CD4-positive, alpha-beta T cell treated with Interleukin-15 for 1 hour (primary cell): ENCODE data around the gene SOX18.

Experiments
- DNase-seq: peaks from one replicate; pipeline ENCODE4 v3.0.0-alpha.2; 2020

SOX18 gene

DNA sequence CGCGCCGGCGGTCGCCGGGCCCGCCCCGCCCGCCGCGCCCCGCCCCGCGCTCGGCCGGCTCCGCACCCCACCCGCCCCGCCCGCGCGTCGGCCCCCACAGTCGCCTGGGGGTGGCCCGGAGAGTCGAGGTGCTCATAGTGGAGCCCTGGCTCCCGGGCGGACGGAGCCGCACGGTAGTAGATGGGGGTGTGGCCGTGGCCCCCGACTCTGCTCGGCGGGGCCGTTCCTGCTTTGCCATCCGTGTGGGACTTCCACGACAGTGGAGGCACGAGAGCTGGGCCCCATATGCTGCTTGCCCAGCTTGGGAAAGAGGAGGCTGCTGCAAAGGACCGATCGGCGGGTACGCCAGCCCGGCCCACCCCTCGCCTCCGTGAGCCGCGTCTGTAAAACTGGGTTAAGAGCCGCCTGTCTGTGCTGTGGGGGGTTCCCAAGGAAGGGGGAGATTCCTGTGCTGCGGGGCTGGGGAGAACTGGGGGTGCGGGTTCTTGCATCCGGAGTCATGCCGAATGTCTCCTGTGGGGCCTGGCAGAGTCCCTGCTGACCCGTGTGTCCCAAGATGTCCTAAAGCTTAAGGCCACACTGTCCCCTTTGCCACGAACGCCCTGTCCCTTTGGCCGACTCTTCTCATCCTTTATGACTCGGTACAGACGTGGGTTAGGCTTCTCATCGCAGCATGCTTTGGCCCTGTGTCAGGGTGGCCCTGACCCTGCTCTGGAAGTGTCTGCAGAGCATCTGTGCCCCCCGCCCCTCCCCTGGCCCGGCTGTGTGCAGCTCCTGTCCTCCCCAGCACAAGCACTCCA lies 30.8 kb upstream of the SOX18 start, which contains the start of gene OPRL1:
OPRL1 (plus strand) TSS at position 70 of the 800 bp plus-strand sequence. CDS start 12,639 bp downstream, outside the sequence.
- DNase-seq = peak; percentile 46

DNA sequence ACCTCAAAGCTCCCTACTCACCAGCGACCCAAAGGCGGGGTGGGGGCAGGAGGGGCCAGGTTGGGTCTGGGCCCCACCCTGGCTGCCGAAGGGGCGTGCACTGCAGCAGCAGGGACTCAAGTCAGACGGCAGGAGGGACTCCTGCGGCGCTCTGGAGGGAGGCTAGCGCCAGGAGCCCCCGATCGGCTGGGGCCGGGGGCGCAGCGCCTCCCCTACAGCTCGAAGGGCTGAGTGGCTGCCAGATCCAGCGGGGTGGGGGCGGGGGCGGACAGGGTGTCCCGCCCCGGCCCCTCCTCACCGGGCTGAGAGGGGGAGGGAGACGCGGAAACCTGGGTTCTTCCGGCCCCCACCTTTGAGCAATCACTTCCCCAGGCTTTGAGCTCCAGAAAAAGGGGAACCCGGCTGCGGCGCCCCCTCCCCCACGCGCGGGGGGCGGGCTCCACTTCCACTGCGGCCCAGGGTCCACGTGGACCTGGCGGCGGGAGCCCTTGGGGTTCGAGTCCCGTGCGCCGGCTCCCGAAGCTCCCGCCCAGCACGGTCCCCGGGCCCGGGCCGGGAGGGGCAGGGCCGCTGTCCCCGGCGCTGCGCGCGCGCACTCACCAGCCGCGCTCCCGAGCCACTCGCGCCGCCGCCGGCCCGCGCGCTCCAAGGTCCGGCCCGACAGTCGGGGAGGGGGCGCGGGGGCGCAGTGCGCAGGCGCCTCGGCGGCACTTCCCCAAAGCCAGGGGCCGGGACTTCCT lies 30.0 kb upstream of the SOX18 start, which contains the start of gene RGS19:
RGS19 (minus strand) TSS at position 246 of the 740 bp plus-strand sequence. CDS start 2,632 bp downstream, outside the sequence.
- DNase-seq = peak; percentile 88

DNA sequence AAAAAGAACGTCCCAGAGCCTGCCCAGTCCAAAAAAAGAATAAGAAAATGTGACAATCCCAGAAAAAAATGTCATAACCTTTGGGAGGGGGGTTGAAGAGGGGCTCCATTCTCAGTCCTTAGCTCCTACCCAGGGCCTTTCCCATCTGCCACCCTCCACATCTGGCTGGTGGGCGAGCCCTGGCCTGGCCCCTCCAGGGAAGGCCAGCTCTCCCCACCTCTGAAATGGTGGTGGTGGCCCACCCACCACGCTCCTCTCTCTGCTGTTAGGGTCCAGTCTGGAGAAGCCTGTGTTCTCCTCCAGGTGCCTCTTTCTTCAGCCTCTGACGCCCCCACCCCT lies 29.5 kb upstream of the SOX18 start:
- DNase-seq = no peak

- peak; percentile 64 for DNase-seq
These were observed 28.6 kb upstream of the SOX18 start for GRCh38 chr20:64077876-64078551.

- DNase-seq = no peak
These were observed 28.1 kb upstream of the SOX18 start for GRCh38 chr20:64077541-64077875.

DNA sequence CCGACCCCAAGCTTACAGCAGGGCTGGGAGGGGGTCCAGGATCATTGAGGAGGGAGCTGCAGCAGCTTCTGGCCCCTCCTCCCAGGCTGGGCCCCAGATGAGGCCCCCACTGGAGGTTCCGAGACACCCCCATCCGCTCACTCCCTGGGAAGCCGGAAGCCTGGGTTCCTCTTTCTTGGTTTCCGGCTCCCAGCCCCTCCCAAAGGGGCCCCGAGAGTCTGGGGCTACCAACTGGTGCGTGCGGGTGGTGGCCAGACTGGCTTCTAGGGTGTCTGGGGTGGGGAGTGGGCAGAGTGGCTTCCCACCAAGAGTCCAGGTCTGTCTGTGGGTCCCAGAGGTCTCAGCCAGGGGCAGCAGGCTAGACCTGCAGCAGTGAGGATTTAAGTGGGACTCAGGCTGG lies 27.7 kb upstream of the SOX18 start:
- peak; percentile 60 for DNase-seq

DNA sequence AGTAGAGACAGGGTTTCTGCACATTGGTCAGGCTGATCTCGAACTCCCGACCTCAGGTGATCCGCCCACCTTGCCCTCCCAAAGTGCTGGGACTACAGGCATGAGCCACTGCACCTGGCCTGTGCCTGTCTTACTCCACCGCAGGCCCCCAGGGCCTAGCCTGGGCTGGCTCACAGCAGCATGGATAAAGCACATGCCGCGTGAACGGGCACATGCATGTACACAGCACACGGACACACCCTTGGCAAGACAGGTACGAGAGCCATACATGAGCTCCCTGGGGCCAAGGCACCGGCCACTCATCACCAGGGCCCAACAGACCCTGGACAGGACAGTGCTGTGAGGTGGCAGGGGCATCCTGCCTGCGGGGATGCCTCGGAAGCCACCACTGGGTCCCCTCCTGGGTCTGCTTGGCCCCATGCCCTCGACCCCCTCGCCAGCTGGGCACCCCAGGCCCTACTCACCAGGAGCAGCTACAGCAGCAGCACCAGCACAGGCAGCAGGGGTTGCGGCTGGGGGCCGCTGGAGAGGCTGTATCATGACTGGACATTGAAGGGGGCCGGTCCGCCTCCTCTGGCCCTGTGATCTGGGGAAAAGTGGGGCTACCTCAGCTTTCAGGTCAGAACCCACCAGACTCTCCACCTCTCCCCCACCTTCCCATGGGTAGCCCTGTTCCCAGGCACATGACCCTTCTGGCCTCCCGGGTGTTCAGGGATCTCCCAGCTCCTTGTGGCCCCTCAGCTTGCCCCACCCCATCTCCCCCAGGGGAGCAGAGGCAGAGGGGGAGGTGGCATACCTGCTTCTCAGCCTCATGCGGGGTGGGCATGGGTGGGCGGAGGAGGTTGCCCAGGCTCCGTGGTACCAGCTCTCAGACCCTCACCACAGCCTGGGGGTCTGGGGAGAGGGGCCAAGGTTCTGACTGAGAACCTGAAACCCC lies 26.9 kb upstream of the SOX18 start:
- no peak for DNase-seq

DNA sequence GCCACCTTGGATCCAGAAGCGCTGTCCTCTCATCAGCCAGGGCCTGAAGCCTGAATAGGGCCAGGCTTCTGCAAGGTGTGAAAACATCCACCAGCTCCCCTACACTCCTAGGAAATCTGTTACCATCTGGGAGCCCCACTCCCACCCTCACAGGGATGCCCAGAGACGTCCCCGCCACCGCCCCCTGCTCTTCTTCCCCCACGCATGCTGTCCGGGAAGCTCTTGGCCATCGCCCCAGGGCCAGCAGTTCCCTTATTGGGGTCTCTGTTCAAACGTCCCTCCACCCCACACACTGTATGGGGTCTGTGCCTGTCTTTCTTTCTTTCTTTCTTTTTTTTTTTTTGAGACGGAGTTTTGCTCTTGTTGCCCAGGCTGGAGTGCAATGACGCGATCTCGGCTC lies 26.1 kb upstream of the SOX18 start:
- no peak for DNase-seq

DNA sequence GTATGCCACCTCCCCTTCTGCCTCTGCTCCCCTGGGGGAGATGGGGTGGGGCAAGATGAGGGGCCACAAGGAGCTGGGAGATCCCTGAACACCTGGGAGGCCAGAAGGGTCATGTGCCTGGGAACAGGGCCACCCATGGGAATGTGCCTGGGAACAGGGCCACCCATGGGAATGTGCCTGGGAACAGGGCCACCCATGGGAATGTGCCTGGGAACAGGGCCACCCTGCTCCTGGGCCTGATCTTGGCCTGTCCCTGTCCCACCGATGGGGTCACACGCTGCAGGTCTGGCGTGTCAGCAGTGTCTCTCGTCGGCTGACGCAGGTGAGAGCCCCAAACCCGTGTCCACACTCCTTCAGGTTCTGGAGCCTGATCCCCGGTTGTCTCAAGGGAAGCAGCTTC lies 25.5 kb upstream of the SOX18 start:
- DNase-seq = no peak

GRCh38 chr20:64074184-64074789 lies 24.8 kb upstream of the SOX18 start:
- DNase-seq = no peak

DNA sequence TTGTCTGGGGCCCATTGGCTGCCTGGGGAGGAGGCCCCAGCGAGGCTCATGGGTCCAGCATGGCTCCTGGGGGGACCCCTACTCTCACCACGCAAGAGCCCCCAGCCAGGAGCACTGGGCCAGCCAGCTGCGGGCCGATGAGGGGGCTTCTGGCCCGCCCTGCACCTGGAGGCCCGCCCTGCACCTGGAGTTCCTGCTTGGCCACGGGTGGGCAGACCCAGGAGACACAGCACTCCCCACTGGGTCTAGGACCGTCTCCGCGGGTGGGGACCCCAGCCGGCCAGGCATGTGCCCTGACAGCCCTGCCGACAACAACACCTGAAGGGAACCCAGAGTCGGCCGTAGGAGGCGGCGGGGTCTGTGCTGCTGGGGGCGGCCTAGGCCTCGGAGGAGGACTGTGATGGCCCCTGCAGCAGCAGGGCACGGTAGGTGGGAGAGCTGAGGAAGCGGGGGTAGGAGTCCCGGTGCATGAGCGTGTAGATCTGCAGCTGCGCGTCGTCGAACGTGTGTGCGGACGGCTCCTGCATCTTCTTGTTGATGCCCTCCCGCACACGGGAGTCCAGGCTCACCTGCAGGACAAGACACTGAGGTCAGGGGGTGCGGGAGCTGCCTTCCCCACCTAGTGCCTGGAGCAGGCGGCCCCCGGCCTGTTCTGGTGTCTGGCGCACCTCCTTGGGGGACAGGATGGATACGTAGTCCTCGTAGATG lies 24.2 kb upstream of the SOX18 start:
- no peak for DNase-seq

DNA sequence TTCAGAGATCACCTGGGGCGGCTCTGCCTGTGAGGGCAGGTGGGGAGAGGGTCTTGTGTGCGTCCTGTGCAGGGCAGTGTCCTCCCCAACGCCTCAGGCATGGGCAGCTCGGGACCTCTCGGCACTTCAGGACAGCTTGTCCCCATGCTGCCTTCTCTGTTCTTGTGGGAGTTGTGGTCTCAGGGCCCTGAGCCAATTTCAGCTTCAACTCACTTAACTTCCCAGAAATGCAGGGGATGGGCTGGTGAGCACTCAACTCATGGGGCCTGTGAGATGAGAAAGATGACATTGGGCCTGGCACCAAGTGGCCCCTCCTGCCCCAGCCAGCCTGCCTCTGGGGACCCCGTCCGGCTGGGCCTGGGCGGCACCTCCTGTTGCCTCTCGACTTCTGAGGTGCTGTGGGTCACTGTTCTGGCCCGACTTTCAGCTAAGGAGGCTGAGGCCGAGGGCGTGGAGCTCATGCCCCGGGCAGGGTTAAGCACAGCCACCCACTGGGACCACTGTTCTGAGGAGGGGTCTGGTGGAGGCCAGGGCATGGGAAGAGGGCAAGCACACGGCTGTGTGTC lies 23.1 kb upstream of the SOX18 start:
- DNase-seq = no peak

DNA sequence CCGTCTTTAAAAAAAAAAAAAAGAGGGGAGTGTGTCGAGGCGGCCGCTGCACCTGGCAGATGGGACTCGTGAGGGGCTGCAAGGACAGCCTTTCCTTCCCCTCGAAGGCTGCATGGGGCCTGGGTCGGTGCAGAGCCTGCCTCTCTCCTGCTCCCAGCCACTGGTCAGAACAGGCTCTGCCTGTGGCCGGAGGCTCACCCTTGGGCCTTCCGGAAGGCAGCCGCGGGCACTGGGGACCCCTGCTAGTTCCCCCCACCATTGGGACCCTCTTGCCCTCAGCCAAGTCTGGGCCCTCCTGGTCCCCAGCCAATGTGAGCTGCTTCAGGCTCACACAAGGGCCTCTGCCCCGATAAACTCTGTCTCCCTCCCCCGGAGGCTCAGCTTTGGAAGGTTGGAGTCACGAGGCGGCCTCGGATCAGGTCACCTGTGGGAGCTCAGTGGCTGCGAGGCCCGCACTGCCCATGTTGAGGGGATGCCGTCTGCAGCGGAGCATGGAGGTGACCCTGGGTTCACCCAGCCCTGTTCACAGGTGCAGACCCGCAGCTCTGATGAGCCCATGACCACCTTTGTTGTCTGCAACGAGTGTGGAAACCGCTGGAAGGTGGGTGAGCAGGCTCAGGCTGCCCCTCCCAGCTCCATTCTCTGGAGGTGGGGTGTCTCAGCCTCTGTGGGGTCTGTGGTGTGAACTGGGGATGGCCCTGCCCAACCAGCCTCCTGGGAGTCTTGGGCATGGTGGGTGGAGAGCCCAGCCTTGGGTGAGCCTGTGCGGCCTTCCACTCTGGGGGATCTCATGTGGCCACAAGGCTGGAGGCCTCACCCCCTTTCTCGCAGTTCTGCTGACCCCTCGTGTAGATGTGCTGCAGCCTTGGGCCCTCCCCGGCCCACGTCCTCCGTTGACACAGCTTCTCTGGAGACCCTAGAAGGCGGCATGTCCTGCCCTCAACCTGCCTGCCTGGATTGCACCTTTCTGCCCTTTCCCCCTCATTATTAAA lies 22.2 kb upstream of the SOX18 start:
- DNase-seq = no peak

DNA sequence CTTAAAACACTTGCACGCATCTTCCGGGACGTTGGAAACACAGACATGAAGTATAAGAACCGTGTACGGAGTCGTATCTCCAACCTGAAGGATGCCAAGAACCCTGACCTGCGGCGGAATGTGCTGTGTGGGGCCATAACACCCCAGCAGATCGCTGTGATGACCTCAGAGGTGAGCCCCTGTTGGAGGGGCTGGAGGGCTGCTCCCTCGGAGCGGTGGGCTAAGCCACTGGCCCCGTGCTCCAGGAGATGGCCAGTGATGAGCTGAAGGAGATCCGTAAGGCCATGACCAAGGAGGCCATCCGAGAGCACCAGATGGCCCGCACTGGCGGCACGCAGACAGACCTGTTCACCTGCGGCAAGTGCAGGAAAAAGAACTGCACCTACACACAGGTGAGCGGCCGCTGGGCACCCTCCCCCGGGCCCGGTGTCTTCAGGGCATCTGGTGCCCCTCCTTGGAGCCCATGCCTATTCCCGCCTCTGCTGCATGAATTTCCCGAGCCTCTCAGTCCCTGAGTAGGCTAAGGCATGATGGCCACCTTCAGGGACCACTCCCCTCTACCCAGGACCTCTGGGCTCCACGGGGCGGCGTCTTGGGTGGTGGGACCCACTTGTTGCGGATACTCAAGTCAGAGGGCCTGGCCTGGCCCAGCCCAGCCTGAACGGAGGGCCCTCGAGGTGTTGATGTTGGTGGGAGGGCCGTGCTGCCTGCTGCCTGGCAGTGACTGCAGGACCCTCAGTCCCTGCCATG lies 21.0 kb upstream of the SOX18 start:
- DNase-seq = no peak

- no peak for DNase-seq
These were observed 20.3 kb upstream of the SOX18 start for GRCh38 chr20:64069614-64070243.

DNA sequence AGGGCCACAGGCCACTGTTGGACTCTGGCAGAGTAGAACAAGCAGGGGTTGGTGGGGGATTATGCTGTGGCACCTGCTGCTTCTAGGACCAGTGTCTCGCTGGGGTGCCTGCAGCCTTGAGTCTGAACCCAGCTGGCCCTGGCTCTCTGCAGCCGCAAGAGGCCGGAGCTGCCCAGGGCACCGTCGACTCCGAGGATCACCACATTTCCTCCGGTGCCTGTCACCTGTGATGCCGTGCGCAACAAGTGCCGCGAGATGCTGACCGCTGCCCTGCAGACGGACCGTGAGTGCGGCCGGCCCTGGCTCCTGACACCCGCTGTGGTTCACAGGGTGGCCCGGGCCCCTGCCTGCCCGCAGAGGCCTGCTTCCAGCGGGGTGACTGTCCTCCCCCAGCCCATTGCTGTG lies 19.8 kb upstream of the SOX18 start:
- no peak for DNase-seq

DNA sequence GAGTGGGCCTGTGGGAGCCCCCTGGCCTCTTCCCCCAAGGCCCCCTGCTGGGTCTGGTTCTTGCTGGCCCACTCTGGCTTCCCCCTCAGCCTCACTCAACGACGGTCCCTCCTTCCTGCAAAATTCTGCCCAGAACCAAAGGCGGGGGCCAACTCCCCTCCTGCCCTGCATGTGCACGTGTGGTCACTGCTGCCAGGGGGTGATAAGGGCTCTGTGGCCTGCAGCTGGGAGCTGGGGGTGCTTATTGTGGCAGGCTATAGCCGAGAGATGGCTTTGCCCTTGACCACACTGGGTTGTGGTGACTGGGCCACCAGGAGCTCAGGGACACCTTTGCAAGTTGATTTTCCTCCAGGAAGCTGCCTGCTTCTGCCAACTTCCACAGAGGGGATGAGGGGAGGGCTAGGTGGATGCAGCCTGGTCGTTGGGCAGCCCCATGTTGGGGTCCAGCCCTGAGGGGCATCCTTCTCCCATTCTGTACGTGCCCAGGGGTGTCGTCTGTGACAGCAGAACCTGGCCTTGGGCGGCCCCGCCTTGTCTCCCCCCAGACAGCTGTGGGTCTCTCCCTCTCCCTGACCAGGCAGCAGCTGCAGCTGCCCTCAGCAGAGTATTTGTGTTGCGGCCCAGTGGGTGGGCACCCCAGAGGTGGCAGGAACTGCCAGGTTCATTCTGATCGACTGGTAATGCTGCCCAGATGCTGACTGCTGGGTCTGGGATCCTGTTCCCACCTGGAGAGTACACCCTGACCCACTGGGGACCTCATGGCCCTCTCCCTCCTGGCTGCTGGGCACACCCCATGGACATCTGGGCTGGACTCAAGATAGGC lies 19.2 kb upstream of the SOX18 start:
- DNase-seq = no peak
